H9 (cell line): ENCODE measurements around the gene FGF4. TPM values are rescaled to one million over a fixed set of nuclear protein-coding genes. Genes with fewer than 3 reads are reported as not detected.

ENCODE experiments used
- DNase-seq: peaks from one replicate; pipeline ENCODE4 v3.0.0-alpha.2; 2017
- H2AFZ ChIP-seq: one replicate; pipeline ENCODE4 v1.6.1; 2013; ENCODE audit warnings: mild to moderate bottlenecking, low read length, control low read depth, moderate library complexity
- H2AK5ac ChIP-seq: 2 replicates; pipeline ENCODE4 v1.6.1; 2013; ENCODE audit warnings: low read length, control low read depth, mixed read lengths; ENCODE audit not compliant: insufficient read length
- H2BK120ac ChIP-seq: one replicate; pipeline ENCODE4 v1.6.1; 2013; ENCODE audit warnings: low read depth, mild to moderate bottlenecking, low read length, control low read depth, inconsistent platforms; ENCODE audit not compliant: poor library complexity, severe bottlenecking
- H2BK12ac ChIP-seq: 2 replicates; pipeline ENCODE4 v1.6.1; 2013; ENCODE audit warnings: low read length, control low read depth, mixed read lengths, low read depth; ENCODE audit not compliant: insufficient read length
- H2BK15ac ChIP-seq: 2 replicates; pipeline ENCODE4 v1.6.1; 2013; ENCODE audit warnings: low read depth, low read length, control low read depth
- H2BK20ac ChIP-seq: one replicate; pipeline ENCODE4 v1.6.1; 2013; ENCODE audit warnings: low read depth, mild to moderate bottlenecking, low read length, control low read depth, inconsistent platforms; ENCODE audit not compliant: poor library complexity, severe bottlenecking
- H2BK5ac ChIP-seq: 2 replicates; pipeline ENCODE4 v1.6.1; 2013; ENCODE audit warnings: low read length, control low read depth, mixed read lengths; ENCODE audit not compliant: insufficient read length
- H3K14ac ChIP-seq: 2 replicates; pipeline ENCODE4 v1.6.1; 2013; ENCODE audit warnings: low read length, control low read depth; ENCODE audit not compliant: insufficient read depth
- H3K18ac ChIP-seq: 2 replicates; pipeline ENCODE4 v1.6.1; 2013; ENCODE audit warnings: low read depth, mild to moderate bottlenecking, mixed read lengths, low read length, control low read depth; ENCODE audit not compliant: insufficient read length
- H3K23ac ChIP-seq: 2 replicates; pipeline ENCODE4 v1.6.1; 2013; ENCODE audit warnings: low read length, control low read depth, mixed read lengths, low read depth; ENCODE audit not compliant: insufficient read length
- H3K23me2 ChIP-seq: 2 replicates; pipeline ENCODE4 v1.6.1; 2013; ENCODE audit warnings: low read depth, mild to moderate bottlenecking, mixed read lengths, low read length, control low read depth; ENCODE audit not compliant: insufficient read length, poor library complexity, severe bottlenecking
- H3K27ac ChIP-seq: 2 replicates; pipeline ENCODE4 v1.5.1; 2013; ENCODE audit warnings: low read length, control low read depth, mixed read lengths, low read depth; ENCODE audit not compliant: insufficient read length
- H3K27me3 ChIP-seq: 2 replicates; pipeline ENCODE4 v1.6.1; 2013; ENCODE audit warnings: low read length, control low read depth, inconsistent platforms; ENCODE audit not compliant: insufficient read depth
- H3K4ac ChIP-seq: 2 replicates; pipeline ENCODE4 v1.6.1; 2013; ENCODE audit warnings: low read depth, mild to moderate bottlenecking, control low read depth, inconsistent platforms, low read length, moderate library complexity
- H3K4me1 ChIP-seq: 2 replicates; pipeline ENCODE4 v1.6.1; 2013; ENCODE audit warnings: low read length, control low read depth, inconsistent platforms; ENCODE audit not compliant: insufficient read depth
- H3K4me2 ChIP-seq: 2 replicates; pipeline ENCODE4 v1.6.1; 2013; ENCODE audit warnings: low read length, control low read depth, mixed read lengths; ENCODE audit not compliant: insufficient read length, insufficient read depth
- H3K56ac ChIP-seq: 2 replicates; pipeline ENCODE4 v1.6.1; 2013; ENCODE audit warnings: low read depth, mild to moderate bottlenecking, mixed read lengths, low read length, control low read depth; ENCODE audit not compliant: insufficient read length
- H3K79me1 ChIP-seq: 2 replicates; pipeline ENCODE4 v1.6.1; 2013; ENCODE audit warnings: low read depth, mild to moderate bottlenecking, moderate library complexity, low read length, control low read depth, inconsistent platforms; ENCODE audit not compliant: insufficient read depth, poor library complexity, severe bottlenecking
- H3K79me2 ChIP-seq: 2 replicates; pipeline ENCODE4 v1.6.1; 2013; ENCODE audit warnings: low read length, control low read depth, inconsistent platforms; ENCODE audit not compliant: insufficient read depth
- H3K9ac ChIP-seq: 2 replicates; pipeline ENCODE4 v1.6.1; 2013; ENCODE audit warnings: low read length, control low read depth, mixed read lengths; ENCODE audit not compliant: insufficient read length; ENCODE audit errors: extremely low read depth
- H3K9me3 ChIP-seq: one replicate; pipeline ENCODE4 v1.6.1; 2013; ENCODE audit warnings: low read depth, low read length, inconsistent platforms; ENCODE audit not compliant: control insufficient read depth
- H3T11ph ChIP-seq: one replicate; pipeline ENCODE4 v1.6.1; 2013; ENCODE audit warnings: mild to moderate bottlenecking, low read length, control low read depth, inconsistent platforms
- H4K20me1 ChIP-seq: one replicate; pipeline ENCODE4 v1.6.1; 2013; ENCODE audit not compliant: control insufficient read depth, insufficient read length, insufficient read depth
- H4K5ac ChIP-seq: 2 replicates; pipeline ENCODE4 v1.6.1; 2013; ENCODE audit warnings: low read depth, mild to moderate bottlenecking, mixed read lengths, low read length, control low read depth; ENCODE audit not compliant: insufficient read length
- H4K8ac ChIP-seq: replicated peaks from 2 replicates; pipeline ENCODE4 v1.6.1; 2013; ENCODE audit warnings: low read length, control low read depth, mixed read lengths, low read depth; ENCODE audit not compliant: insufficient read length
- H4K91ac ChIP-seq: 2 replicates; pipeline ENCODE4 v1.6.1; 2013; ENCODE audit warnings: low read depth, mild to moderate bottlenecking, moderate library complexity, mixed read lengths, low read length, control low read depth; ENCODE audit not compliant: insufficient read length
- H3K27ac Mint-ChIP-seq, 3 experiments: 2 replicates in 2 of 3; 3 replicates in 1 of 3; pipeline ENCODE4 v1.8.0; 2020 to 2021; ENCODE audit warnings: mixed read lengths in 3 of 3, mild to moderate bottlenecking in 1 of 3, moderate library complexity in 1 of 3
- H3K27me3 Mint-ChIP-seq: 2 replicates; pipeline ENCODE4 v1.8.0; 2021; ENCODE audit warnings: low read depth, mild to moderate bottlenecking, moderate library complexity, mixed read lengths
- H3K36me3 Mint-ChIP-seq, 3 experiments: 2 replicates in 2 of 3; 3 replicates in 1 of 3; pipeline ENCODE4 v1.8.0; 2020 to 2021; ENCODE audit warnings: low read depth in 3 of 3, mixed read lengths in 3 of 3; ENCODE audit not compliant: insufficient read depth in 1 of 3
- H3K4me1 Mint-ChIP-seq, 2 experiments: 2 replicates each; pipeline ENCODE4 v1.8.0; 2020; ENCODE audit warnings: mixed read lengths in 2 of 2
- H3K4me3 Mint-ChIP-seq, 2 experiments: 2 replicates in 1 of 2; 3 replicates in 1 of 2; pipeline ENCODE4 v1.8.0; 2020 to 2021; ENCODE audit warnings: mild to moderate bottlenecking in 2 of 2, mixed read lengths in 2 of 2, moderate library complexity in 1 of 2
- H3K9me3 Mint-ChIP-seq, 2 experiments: 2 replicates in 1 of 2; 3 replicates in 1 of 2; pipeline ENCODE4 v1.8.0; 2020; ENCODE audit warnings: mild to moderate bottlenecking in 2 of 2, mixed read lengths in 2 of 2, moderate library complexity in 1 of 2
- CTCF ChIP-seq: fragments of 200-600 bp; sonication (generic); conservative IDR thresholded peaks from 3 replicates; pipeline ENCODE4 v1.8.0; 2021; ENCODE audit warnings: antibody characterized with exemption, mild to moderate bottlenecking
- WGBS: extraction: QIAGEN DNeasy Blood & Tissue Kit; methylation state at CpG from one replicate; pipeline ENCODE4 v1.1.7; 2013; ENCODE audit warnings: missing lambda C conversion rate, low lambda C conversion rate, mixed read lengths; ENCODE audit not compliant: insufficient read length; ENCODE audit errors: extremely low coverage; 5-methylcytosine and 5-hydroxymethylcytosine counted together
- total RNA-seq: library from RNA; stranded (reverse); gene quantifications from 2 replicates; pipeline ENCODE4 v1.2.1, GENCODE V29; 2021

FGF4 gene
- total RNA-seq, 1 experiment from 2014 or later, result 0.68 TPM

- H3K9ac ChIP-seq, result no peak overlapping the region
- no peak overlapping the region for H3K56ac ChIP-seq
- no peak overlapping the region for H4K91ac ChIP-seq
- H3K4ac ChIP-seq, result no peak overlapping the region
- no peak overlapping the region for H2AFZ ChIP-seq
- no peak overlapping the region for H3K14ac ChIP-seq
- no CpG with 5 or more reads among the region's 9 CpGs for WGBS
- H2BK15ac ChIP-seq, result no peak overlapping the region
- H2BK20ac ChIP-seq, result no peak overlapping the region
- H3K27ac ChIP-seq, result no peak overlapping the region
- H3K27me3 ChIP-seq, result no peaks in the 10 kb centered on the region
- no peaks in the 10 kb centered on the region for H3K36me3 Mint-ChIP-seq
- peak overlapping the region in 1 of 3 experiments; percentile 49; a peak in 1 of 7 replicates for H3K27ac Mint-ChIP-seq
- H3K23me2 ChIP-seq, result no peaks in the 10 kb centered on the region
- H3T11ph ChIP-seq, result no peak overlapping the region
- H3K4me1 ChIP-seq, result no peaks in the 10 kb centered on the region
- H4K8ac ChIP-seq, result no peak overlapping the region
- H3K9me3 Mint-ChIP-seq, result no peaks in the 10 kb centered on the region
- no peak overlapping the region for H2AK5ac ChIP-seq
- DNase-seq, result no peak
- peaks cover 0 to 3% of the 10 kb centered on the region in 2 experiments; a peak in 2 of 4 replicates for H3K4me1 Mint-ChIP-seq
- H3K27me3 Mint-ChIP-seq, result peaks cover 28% of the 10 kb centered on the region
- no peaks in the 10 kb centered on the region for H3K79me1 ChIP-seq
- no peak overlapping the region for H2BK120ac ChIP-seq
- no peak overlapping the region for H3K4me3 Mint-ChIP-seq
- TF ChIP-seq CTCF, result no peak
- H2BK5ac ChIP-seq, result no peak overlapping the region
- no peak overlapping the region for H4K5ac ChIP-seq
- H3K18ac ChIP-seq, result no peak overlapping the region
- no peaks in the 10 kb centered on the region for H3K9me3 ChIP-seq
- H3K23ac ChIP-seq, result no peak overlapping the region
- H2BK12ac ChIP-seq, result no peak overlapping the region
- H3K4me2 ChIP-seq, result no peak overlapping the region
- no peaks in the 10 kb centered on the region for H3K79me2 ChIP-seq
- no peaks in the 10 kb centered on the region for H4K20me1 ChIP-seq
Measured at GRCh38 chr11:69726019-69726418, 49.1 kb downstream of the FGF4 start.
